ENCODE measurements around the gene DTWD1. TPM values are rescaled to one million over a fixed set of nuclear protein-coding genes. Genes with fewer than 3 reads are reported as not detected.
"Not testable (repeated sequence)": the region's sequence is repeated elsewhere in the genome, so short reads cannot be mapped to it uniquely, and the experiment has no call there.

DTWD1 gene
- polyA plus RNA-seq, 1 donor from 2014 or later = 19.3 TPM

GRCh38 chr15:49624056-49624455 is 3.2 kb downstream of the DTWD1 start:
- H3K36me3 Mint-ChIP-seq = peaks cover 12% of the 10 kb centered on the region
- H3K4me1 Mint-ChIP-seq = peaks cover 14 to 16% (median 15%) of the 10 kb centered on the region in 3 donors
- no peak overlapping the region for H3K27ac Mint-ChIP-seq
- H3K4me3 Mint-ChIP-seq = no peak overlapping the region
- no peaks in the 10 kb centered on the region for H3K27me3 Mint-ChIP-seq
- H3K9me3 Mint-ChIP-seq = peaks cover 0 to 3% (median 0%) of the 10 kb centered on the region in 3 donors

GRCh38 chr15:49625460-49626036 is 4.7 kb downstream of the DTWD1 start:
- Mint-ChIP-seq H3K4me3 (peak overlapping the region in 1 of 4 donors; percentile 70), H3K27me3 (no peaks in the 10 kb centered on the region), H3K9me3 (peaks cover 0 to 3% (median 0%) of the 10 kb centered on the region in 3 donors), H3K4me1 (peaks cover 14 to 19% (median 15%) of the 10 kb centered on the region in 3 donors), H3K36me3 (peaks cover 12% of the 10 kb centered on the region), H3K27ac (no peak overlapping the region)

- H3K36me3 Mint-ChIP-seq = peaks cover 10% of the 10 kb centered on the region
- no peak overlapping the region for H3K27ac Mint-ChIP-seq
- peaks cover 0 to 3% (median 0%) of the 10 kb centered on the region in 3 donors for H3K9me3 Mint-ChIP-seq
- H3K4me3 Mint-ChIP-seq = no peak overlapping the region
- peaks cover 5 to 7% (median 5%) of the 10 kb centered on the region in 3 donors for H3K4me1 Mint-ChIP-seq
- no peaks in the 10 kb centered on the region for H3K27me3 Mint-ChIP-seq
Observed at GRCh38 chr15:49627407-49627877, 6.6 kb downstream of the DTWD1 start.

GRCh38 chr15:49628379-49628778 is 7.5 kb downstream of the DTWD1 start:
- Mint-ChIP-seq H3K4me3 (no peak overlapping the region), H3K9me3 (peaks cover 0 to 3% (median 0%) of the 10 kb centered on the region in 3 donors), H3K27me3 (no peaks in the 10 kb centered on the region), H3K36me3 (peaks cover 10% of the 10 kb centered on the region), H3K27ac (no peak overlapping the region), H3K4me1 (peaks cover 3 to 5% (median 5%) of the 10 kb centered on the region in 3 donors)

GRCh38 chr15:49637857-49638256 is 17.0 kb downstream of the DTWD1 start:
- no peak overlapping the region for H3K4me3 Mint-ChIP-seq
- peaks cover 0 to 2% (median 1%) of the 10 kb centered on the region in 3 donors for H3K4me1 Mint-ChIP-seq
- H3K27ac Mint-ChIP-seq = no peak overlapping the region
- H3K27me3 Mint-ChIP-seq = no peaks in the 10 kb centered on the region
- H3K36me3 Mint-ChIP-seq = peaks cover 2% of the 10 kb centered on the region
- no peaks in the 10 kb centered on the region for H3K9me3 Mint-ChIP-seq

- no peaks in the 10 kb centered on the region for H3K4me1 Mint-ChIP-seq
- no peaks in the 10 kb centered on the region for H3K36me3 Mint-ChIP-seq
- no peak overlapping the region for H3K27ac Mint-ChIP-seq
- no peak overlapping the region for H3K4me3 Mint-ChIP-seq
- H3K9me3 Mint-ChIP-seq = peaks cover 0 to 4% (median 0%) of the 10 kb centered on the region in 3 donors
- H3K27me3 Mint-ChIP-seq = no peaks in the 10 kb centered on the region
Observed at GRCh38 chr15:49644364-49644794, 23.5 kb downstream of the DTWD1 start.

- no peak overlapping the region for H3K27ac Mint-ChIP-seq
- peaks cover 0 to 4% (median 0%) of the 10 kb centered on the region in 3 donors for H3K9me3 Mint-ChIP-seq
- no peaks in the 10 kb centered on the region for H3K27me3 Mint-ChIP-seq
- no peaks in the 10 kb centered on the region for H3K4me1 Mint-ChIP-seq
- H3K4me3 Mint-ChIP-seq = no peak overlapping the region
- H3K36me3 Mint-ChIP-seq = no peaks in the 10 kb centered on the region
Observed at GRCh38 chr15:49645277-49645676, 24.4 kb downstream of the DTWD1 start.

GRCh38 chr15:49645941-49646340 is 25.1 kb downstream of the DTWD1 start:
- no peak overlapping the region for H3K4me3 Mint-ChIP-seq
- H3K27me3 Mint-ChIP-seq = no peaks in the 10 kb centered on the region
- peaks cover 0 to 4% (median 0%) of the 10 kb centered on the region in 3 donors for H3K9me3 Mint-ChIP-seq
- no peaks in the 10 kb centered on the region for H3K36me3 Mint-ChIP-seq
- H3K4me1 Mint-ChIP-seq = no peaks in the 10 kb centered on the region
- no peak overlapping the region for H3K27ac Mint-ChIP-seq

- H3K4me3 Mint-ChIP-seq = no peak overlapping the region
- H3K36me3 Mint-ChIP-seq = no peaks in the 10 kb centered on the region
- peaks cover 0 to 4% (median under 1%) of the 10 kb centered on the region in 3 donors for H3K9me3 Mint-ChIP-seq
- H3K27ac Mint-ChIP-seq = no peak overlapping the region
- no peaks in the 10 kb centered on the region for H3K4me1 Mint-ChIP-seq
- no peaks in the 10 kb centered on the region for H3K27me3 Mint-ChIP-seq
Observed at GRCh38 chr15:49646891-49647290, 26.0 kb downstream of the DTWD1 start.

GRCh38 chr15:49649987-49650386 is 29.1 kb downstream of the DTWD1 start:
- no peak overlapping the region for H3K27ac Mint-ChIP-seq
- peaks cover 1 to 26% (median 17%) of the 10 kb centered on the region in 3 donors for H3K9me3 Mint-ChIP-seq
- H3K36me3 Mint-ChIP-seq = no peaks in the 10 kb centered on the region
- no peaks in the 10 kb centered on the region for H3K27me3 Mint-ChIP-seq
- no peaks in the 10 kb centered on the region for H3K4me1 Mint-ChIP-seq
- H3K4me3 Mint-ChIP-seq = no peak overlapping the region

- Mint-ChIP-seq H3K4me1 (no peaks in the 10 kb centered on the region), H3K27me3 (no peaks in the 10 kb centered on the region), H3K4me3 (no peak overlapping the region), H3K36me3 (no peaks in the 10 kb centered on the region), H3K9me3 (peaks cover 3 to 31% (median 17%) of the 10 kb centered on the region in 3 donors), H3K27ac (no peak overlapping the region)
Observed at GRCh38 chr15:49650676-49651075, 29.8 kb downstream of the DTWD1 start.

GRCh38 chr15:49652922-49653321 is 32.1 kb downstream of the DTWD1 start:
- Mint-ChIP-seq H3K36me3 (no peaks in the 10 kb centered on the region), H3K4me1 (no peaks in the 10 kb centered on the region), H3K27ac (peak overlapping the region in 1 of 3 donors; percentile 55), H3K4me3 (no peak overlapping the region), H3K27me3 (no peaks in the 10 kb centered on the region), H3K9me3 (peaks cover 3 to 31% (median 17%) of the 10 kb centered on the region in 3 donors)

- H3K4me3 Mint-ChIP-seq = peak overlapping the region in 1 of 4 donors; percentile 22
- no peaks in the 10 kb centered on the region for H3K36me3 Mint-ChIP-seq
- H3K27ac Mint-ChIP-seq = no peak overlapping the region
- H3K27me3 Mint-ChIP-seq = peaks cover 3% of the 10 kb centered on the region
- H3K9me3 Mint-ChIP-seq = peaks cover 5 to 37% (median 17%) of the 10 kb centered on the region in 3 donors
- no peaks in the 10 kb centered on the region for H3K4me1 Mint-ChIP-seq
Observed at GRCh38 chr15:49656734-49657133, 35.9 kb downstream of the DTWD1 start.

GRCh38 chr15:49664716-49665115 is 43.9 kb downstream of the DTWD1 start:
- no peak overlapping the region for H3K4me3 Mint-ChIP-seq
- H3K27ac Mint-ChIP-seq = no peak overlapping the region
- H3K9me3 Mint-ChIP-seq = no peaks in the 10 kb centered on the region
- no peaks in the 10 kb centered on the region for H3K4me1 Mint-ChIP-seq
- peaks cover 9% of the 10 kb centered on the region for H3K27me3 Mint-ChIP-seq
- H3K36me3 Mint-ChIP-seq = peaks cover 4% of the 10 kb centered on the region

GRCh38 chr15:49666486-49666885 is 45.6 kb downstream of the DTWD1 start:
- not testable (repeated sequence) for H3K36me3 Mint-ChIP-seq, H3K4me3 Mint-ChIP-seq, H3K27me3 Mint-ChIP-seq, H3K27ac Mint-ChIP-seq, H3K9me3 Mint-ChIP-seq, H3K4me1 Mint-ChIP-seq

- Mint-ChIP-seq H3K9me3 (no peaks in the 10 kb centered on the region), H3K4me1 (no peaks in the 10 kb centered on the region), H3K4me3 (no peak overlapping the region), H3K27me3 (peaks cover 5% of the 10 kb centered on the region), H3K36me3 (peaks cover 4% of the 10 kb centered on the region), H3K27ac (no peak overlapping the region)
Observed at GRCh38 chr15:49669288-49669687, 48.4 kb downstream of the DTWD1 start.
